Measurements from ENCODE around the gene A1BG. TPM values are rescaled to one million over a fixed set of nuclear protein-coding genes. Genes with fewer than 3 reads are reported as not detected.

The A1BG gene
- total and polyA plus RNA-seq, 10 donors, result 10.8 to 76.5 (median 34.6) TPM

GRCh38 chr19:58385313-58385890 is 32.1 kb upstream of the A1BG start:
- Histone ChIP-seq H3K27ac (peak overlapping the region in 7 of 8 donors; percentile 93 to 99 (median 97)), H3K36me3 (peaks cover 0 to 26% (median 19%) of the 10 kb centered on the region in 6 donors), H3K4me1 (peaks cover 22 to 71% (median 53%) of the 10 kb centered on the region in 6 donors), H3K4me3 (peak overlapping the region in 5 of 8 donors; percentile 70 to 93 (median 77)), H3K27me3 (replicated peaks in 1 of 7) (no peaks in the 10 kb centered on the region), H3K9me3 (no peaks in the 10 kb centered on the region)
- DNase-seq, result peak; percentile 77
- WGBS, 5 donors, result 76 to 89% (median 84%) methylated on average over 6 to 9 of the region's 9 CpGs
- intact Hi-C loops (cut with DNase I; ENCODE audit: low total_unique reads), result no loop called here
- TF ChIP-seq POLR2A (IDR thresholded peaks at IDR 0.05), result no peak
- TF ChIP-seq CTCF (IDR thresholded peaks at IDR 0.05 in 8 of 11, conservative IDR thresholded peaks at IDR 0.05 in 3 of 11), result no peak
- TF ChIP-seq POLR2AphosphoS5 (IDR thresholded peaks at IDR 0.05), result no peak

- Histone ChIP-seq H3K36me3 (peaks cover 0 to 3% (median under 1%) of the 10 kb centered on the region in 6 donors), H3K4me1 (peaks cover 37 to 66% (median 50%) of the 10 kb centered on the region in 6 donors), H3K4me3 (no peak overlapping the region), H3K27me3 (replicated peaks in 1 of 7) (no peaks in the 10 kb centered on the region), H3K9me3 (no peaks in the 10 kb centered on the region), H3K27ac (no peak overlapping the region)
- WGBS, 5 donors, result 92 to 98% (median 96%) methylated on average over 4 to 6 of the region's 6 CpGs
- intact Hi-C loops (cut with DNase I; ENCODE audit: low total_unique reads), result no loop called here
- DNase-seq, result peak; percentile 66
- TF ChIP-seq POLR2AphosphoS5 (IDR thresholded peaks at IDR 0.05) (no peak), CTCF (IDR thresholded peaks at IDR 0.05 in 8 of 11, conservative IDR thresholded peaks at IDR 0.05 in 3 of 11) (no peak), POLR2A (IDR thresholded peaks at IDR 0.05) (no peak)
These were observed 29.8 kb upstream of the A1BG start for GRCh38 chr19:58382997-58383603.

- Histone ChIP-seq H3K36me3 (no peaks in the 10 kb centered on the region), H3K4me1 (peaks cover 30 to 57% (median 43%) of the 10 kb centered on the region in 6 donors), H3K27me3 (replicated peaks in 1 of 7) (no peaks in the 10 kb centered on the region), H3K4me3 (peak overlapping the region; percentile 60 to 98 (median 83)), H3K27ac (peak overlapping the region; percentile 66 to 100 (median 96)), H3K9me3 (no peaks in the 10 kb centered on the region)
- TF ChIP-seq POLR2AphosphoS5 (IDR thresholded peaks at IDR 0.05) (no peak), CTCF (IDR thresholded peaks at IDR 0.05 in 8 of 11, conservative IDR thresholded peaks at IDR 0.05 in 3 of 11) (no peak), POLR2A (IDR thresholded peaks at IDR 0.05) (no peak)
- peak; percentile 85 for DNase-seq
- 27 to 32% (median 31%) methylated on average over 26 of the region's 26 CpGs for WGBS, 5 donors
- intact Hi-C loops (cut with DNase I; ENCODE audit: low total_unique reads), result no loop called here
These were observed 28.3 kb upstream of the A1BG start for GRCh38 chr19:58381460-58382212.

Measured in spleen (tissue), 11 donors.